Rectal smooth muscle tissue (tissue), 1 donor: Measurements from ENCODE around the gene ITGB1.
"Not testable (repeated sequence)": the region's sequence is repeated elsewhere in the genome, so short reads cannot be mapped to it uniquely, and the experiment has no call there.

Experiments used
- H3K27ac ChIP-seq: one replicate; pipeline ENCODE4 v1.7.0; 2013; ENCODE audit warnings: low read depth, low read length, inconsistent platforms
- H3K27me3 ChIP-seq: one replicate; pipeline ENCODE4 v1.7.0; 2013; ENCODE audit warnings: low read length; ENCODE audit not compliant: control insufficient read depth, insufficient read depth
- H3K36me3 ChIP-seq: one replicate; pipeline ENCODE4 v1.7.0; 2013; ENCODE audit warnings: low read length; ENCODE audit not compliant: control insufficient read depth, insufficient read depth
- H3K4me1 ChIP-seq: one replicate; pipeline ENCODE4 v1.7.0; 2013; ENCODE audit warnings: low read length; ENCODE audit not compliant: control insufficient read depth, insufficient read depth
- H3K4me3 ChIP-seq: one replicate; pipeline ENCODE4 v1.7.0; 2013; ENCODE audit warnings: low read length
- H3K9ac ChIP-seq: one replicate; pipeline ENCODE4 v1.7.0; 2013; ENCODE audit warnings: low read length

The ITGB1 gene

DNA sequence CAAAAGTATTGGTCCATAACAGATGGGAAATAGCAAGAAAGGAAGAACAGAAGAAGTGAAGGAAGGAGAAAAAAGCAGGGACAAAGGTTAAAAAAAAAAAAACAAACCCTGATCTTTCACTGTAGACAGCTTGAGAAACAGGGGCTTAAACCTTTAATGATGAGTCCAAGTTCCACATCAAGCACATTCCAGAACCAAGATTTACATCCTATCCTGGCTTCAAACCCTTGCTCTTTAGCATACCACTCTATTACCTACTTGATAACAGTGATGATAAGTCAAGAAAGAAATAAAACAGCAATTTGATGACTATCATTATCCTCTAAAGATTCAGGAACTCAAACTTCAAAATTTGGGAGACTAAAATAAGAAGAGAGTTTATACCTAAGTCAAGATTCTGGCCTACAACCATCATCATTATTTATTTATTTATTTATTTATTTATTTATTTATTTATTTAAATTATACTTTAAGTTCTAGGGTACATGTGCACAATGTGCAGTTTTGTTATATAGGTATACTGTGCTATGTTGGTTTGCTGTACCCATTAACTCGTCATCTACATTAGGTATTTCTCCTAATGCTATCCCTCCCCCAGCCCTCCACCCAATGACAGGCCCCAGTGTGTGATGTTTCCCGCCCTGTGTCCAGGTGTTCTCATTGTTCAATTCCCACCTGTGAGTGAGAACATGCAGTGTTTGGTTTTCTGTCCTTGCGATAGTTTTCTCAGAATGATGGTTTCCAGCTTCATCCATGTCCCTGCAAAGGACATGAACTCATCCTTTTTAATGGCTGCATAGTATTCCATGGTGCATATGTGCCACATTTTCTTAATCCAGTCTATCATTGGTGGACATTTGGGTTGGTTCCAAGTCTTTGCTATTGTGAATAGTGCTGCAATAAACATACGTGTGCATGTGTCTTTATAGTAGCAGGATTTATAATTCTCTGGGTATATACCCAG, 20.1 kb upstream of the ITGB1 start:
- H3K4me3 ChIP-seq, H3K27me3 ChIP-seq, H3K36me3 ChIP-seq, H3K9ac ChIP-seq, H3K4me1 ChIP-seq, H3K27ac ChIP-seq: not testable (repeated sequence)

DNA sequence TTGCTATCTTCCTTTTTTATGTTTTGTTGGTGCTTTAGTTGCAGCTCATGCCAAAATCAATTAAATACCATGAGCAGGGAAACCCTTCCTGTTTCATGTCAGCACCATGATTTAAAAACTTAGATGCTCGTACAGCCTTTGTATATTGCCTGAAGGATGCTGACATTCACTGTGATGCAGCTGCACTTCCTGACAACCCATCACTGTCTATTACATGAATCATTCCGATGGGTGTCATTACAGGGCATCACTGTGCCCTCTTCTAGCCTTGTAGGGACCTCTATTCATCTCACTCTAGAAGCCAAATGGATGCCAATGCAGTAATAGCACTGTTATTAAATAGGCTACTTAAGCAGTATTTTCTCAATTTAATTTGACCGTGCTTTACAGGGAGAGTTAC, 18.3 kb upstream of the ITGB1 start:
- no peaks in the 10 kb centered on the region for H3K27me3 ChIP-seq
- H3K9ac ChIP-seq, result no peak overlapping the region
- H3K36me3 ChIP-seq, result no peaks in the 10 kb centered on the region
- no peak overlapping the region for H3K27ac ChIP-seq
- H3K4me1 ChIP-seq, result peaks cover 5% of the 10 kb centered on the region
- H3K4me3 ChIP-seq, result no peak overlapping the region

DNA sequence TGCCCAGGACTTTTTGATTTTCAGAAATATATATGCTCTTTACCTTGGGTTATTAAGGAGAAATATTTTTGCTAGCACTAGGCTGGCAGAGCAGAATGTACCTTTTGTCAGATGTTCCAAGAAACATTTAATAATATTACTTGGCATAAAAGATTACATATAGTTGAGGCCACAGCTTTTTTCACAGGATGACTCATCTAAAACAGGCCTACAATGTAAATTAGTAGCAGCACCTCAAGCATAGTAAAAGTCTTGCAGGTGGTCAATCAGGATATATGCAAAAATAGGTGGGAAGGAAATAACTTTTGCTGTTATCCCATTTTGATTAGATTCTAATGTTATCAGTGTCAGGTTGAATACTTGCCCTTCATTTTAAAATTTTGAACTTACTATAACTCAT, 14.9 kb upstream of the ITGB1 start:
- no peak overlapping the region for H3K9ac ChIP-seq
- H3K36me3 ChIP-seq, result no peaks in the 10 kb centered on the region
- no peaks in the 10 kb centered on the region for H3K4me1 ChIP-seq
- no peak overlapping the region for H3K4me3 ChIP-seq
- no peak overlapping the region for H3K27ac ChIP-seq
- no peaks in the 10 kb centered on the region for H3K27me3 ChIP-seq

GRCh38 chr10:32972460-32972859, 14.4 kb upstream of the ITGB1 start:
- Histone ChIP-seq H3K27me3 (no peaks in the 10 kb centered on the region), H3K27ac (no peak overlapping the region), H3K4me3 (no peak overlapping the region), H3K9ac (no peak overlapping the region), H3K36me3 (no peaks in the 10 kb centered on the region), H3K4me1 (no peaks in the 10 kb centered on the region)

GRCh38 chr10:32971536-32972091, 13.6 kb upstream of the ITGB1 start:
- Histone ChIP-seq H3K9ac (no peak overlapping the region), H3K27ac (no peak overlapping the region)

GRCh38 chr10:32970910-32971309, 12.9 kb upstream of the ITGB1 start:
- Histone ChIP-seq H3K36me3 (no peaks in the 10 kb centered on the region), H3K27ac (no peak overlapping the region), H3K4me3 (no peak overlapping the region), H3K4me1 (no peaks in the 10 kb centered on the region), H3K9ac (no peak overlapping the region), H3K27me3 (no peaks in the 10 kb centered on the region)

More at GRCh38 chr10:32971536-32972091, 13.6 kb upstream of the ITGB1 start:
- no peaks in the 10 kb centered on the region for H3K27me3 ChIP-seq
- no peak overlapping the region for H3K4me3 ChIP-seq
- H3K4me1 ChIP-seq, result no peaks in the 10 kb centered on the region
- H3K36me3 ChIP-seq, result no peaks in the 10 kb centered on the region

GRCh38 chr10:32964270-32964669, 6.2 kb upstream of the ITGB1 start:
- Histone ChIP-seq H3K4me3 (no peak overlapping the region), H3K27me3 (no peaks in the 10 kb centered on the region), H3K9ac (no peak overlapping the region), H3K4me1 (peaks cover 12% of the 10 kb centered on the region), H3K36me3 (no peaks in the 10 kb centered on the region), H3K27ac (no peak overlapping the region)

DNA sequence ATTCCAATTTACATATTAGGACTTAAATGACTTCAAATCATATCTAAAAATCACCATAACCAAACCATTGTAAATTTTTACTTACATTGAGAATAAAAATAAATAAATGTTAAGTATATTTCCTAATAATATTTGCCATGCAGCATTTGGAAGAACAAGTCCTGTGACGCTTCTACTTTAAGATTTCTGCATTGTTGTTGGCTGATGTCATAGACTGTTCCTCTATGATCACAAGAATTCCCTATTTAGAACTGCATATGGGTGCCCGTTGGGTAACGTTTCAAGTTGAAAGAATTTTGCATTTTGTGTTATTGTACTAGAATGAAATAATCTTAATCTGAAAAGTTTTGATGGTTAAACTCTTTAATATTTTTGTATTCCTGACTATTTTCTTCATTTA, 5.1 kb upstream of the ITGB1 start:
- Histone ChIP-seq H3K27me3 (no peaks in the 10 kb centered on the region), H3K9ac (no peak overlapping the region), H3K27ac (peak overlapping the region; percentile 2), H3K4me1 (peaks cover 15% of the 10 kb centered on the region), H3K4me3 (no peak overlapping the region), H3K36me3 (no peaks in the 10 kb centered on the region)

DNA sequence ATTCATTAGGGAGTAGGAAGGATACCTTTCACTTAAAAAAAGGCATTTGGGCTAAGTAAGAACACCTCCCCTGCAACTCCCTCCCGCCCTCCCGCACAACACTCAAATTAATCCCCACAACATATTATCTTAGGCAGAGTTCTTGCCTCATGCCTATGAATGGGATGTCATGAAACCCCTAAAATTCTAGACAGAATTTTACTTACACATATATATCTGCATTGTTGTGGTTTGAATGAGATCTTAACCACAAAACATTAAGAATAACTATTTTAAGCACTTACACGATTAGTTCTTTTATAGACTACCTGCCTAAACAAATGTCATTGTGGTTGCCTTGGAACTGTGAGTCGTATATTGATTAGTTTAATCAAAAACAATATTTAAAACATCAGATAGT, 4.5 kb upstream of the ITGB1 start:
- H3K27me3 ChIP-seq, result no peaks in the 10 kb centered on the region
- peak overlapping the region; percentile 90 for H3K27ac ChIP-seq
- H3K9ac ChIP-seq, result no peak overlapping the region
- no peaks in the 10 kb centered on the region for H3K36me3 ChIP-seq
- H3K4me3 ChIP-seq, result no peak overlapping the region
- H3K4me1 ChIP-seq, result peaks cover 15% of the 10 kb centered on the region

GRCh38 chr10:32961895-32962369, 3.9 kb upstream of the ITGB1 start:
- Histone ChIP-seq H3K36me3 (no peaks in the 10 kb centered on the region), H3K27me3 (no peaks in the 10 kb centered on the region), H3K4me1 (peaks cover 15% of the 10 kb centered on the region), H3K27ac (peak overlapping the region; percentile 90), H3K9ac (no peak overlapping the region), H3K4me3 (no peak overlapping the region)

- no peak overlapping the region for H3K4me3 ChIP-seq
- peak overlapping the region; percentile 90 for H3K27ac ChIP-seq
- no peak overlapping the region for H3K9ac ChIP-seq
- no peaks in the 10 kb centered on the region for H3K27me3 ChIP-seq
- H3K4me1 ChIP-seq, result peaks cover 15% of the 10 kb centered on the region
- H3K36me3 ChIP-seq, result no peaks in the 10 kb centered on the region
Measured at GRCh38 chr10:32961343-32961894, 3.4 kb upstream of the ITGB1 start.

DNA sequence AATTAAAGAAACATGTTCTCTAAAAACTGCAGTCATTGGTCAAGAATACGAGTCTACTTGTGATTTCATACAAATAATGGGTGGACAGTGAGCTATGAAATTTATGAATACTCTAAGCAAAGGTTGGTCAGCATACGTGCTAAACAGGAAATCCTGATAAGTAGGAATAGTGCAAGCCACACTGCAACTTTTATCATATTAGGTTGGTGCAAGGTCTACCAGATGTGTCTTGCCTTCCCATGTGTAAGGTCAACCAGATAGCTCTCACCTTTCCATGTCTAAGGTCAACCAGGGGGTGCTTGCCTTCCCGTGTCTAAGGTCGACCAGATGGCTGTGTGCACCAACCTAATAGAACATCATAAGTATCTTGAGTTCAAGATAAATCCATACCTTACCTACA, 2.0 kb upstream of the ITGB1 start:
- Histone ChIP-seq H3K4me3 (no peak overlapping the region), H3K27ac (no peak overlapping the region), H3K9ac (no peak overlapping the region), H3K4me1 (peaks cover 15% of the 10 kb centered on the region), H3K36me3 (no peaks in the 10 kb centered on the region), H3K27me3 (no peaks in the 10 kb centered on the region)
